Epithelial cell of umbilical artery (primary cell): ENCODE results near the gene UBE2H. TPM values are rescaled to one million over a fixed set of nuclear protein-coding genes. Genes with fewer than 3 reads are reported as not detected.

Experiments
- total RNA-seq: library from RNA; depleted of rRNA; stranded (reverse); fragments of >200 nt; gene quantifications from 2 replicates; pipeline ENCODE4 v1.2.3, GENCODE V29; 2014

The UBE2H gene
- 49.4 and 115 TPM in 2 replicates for total RNA-seq

DNA sequence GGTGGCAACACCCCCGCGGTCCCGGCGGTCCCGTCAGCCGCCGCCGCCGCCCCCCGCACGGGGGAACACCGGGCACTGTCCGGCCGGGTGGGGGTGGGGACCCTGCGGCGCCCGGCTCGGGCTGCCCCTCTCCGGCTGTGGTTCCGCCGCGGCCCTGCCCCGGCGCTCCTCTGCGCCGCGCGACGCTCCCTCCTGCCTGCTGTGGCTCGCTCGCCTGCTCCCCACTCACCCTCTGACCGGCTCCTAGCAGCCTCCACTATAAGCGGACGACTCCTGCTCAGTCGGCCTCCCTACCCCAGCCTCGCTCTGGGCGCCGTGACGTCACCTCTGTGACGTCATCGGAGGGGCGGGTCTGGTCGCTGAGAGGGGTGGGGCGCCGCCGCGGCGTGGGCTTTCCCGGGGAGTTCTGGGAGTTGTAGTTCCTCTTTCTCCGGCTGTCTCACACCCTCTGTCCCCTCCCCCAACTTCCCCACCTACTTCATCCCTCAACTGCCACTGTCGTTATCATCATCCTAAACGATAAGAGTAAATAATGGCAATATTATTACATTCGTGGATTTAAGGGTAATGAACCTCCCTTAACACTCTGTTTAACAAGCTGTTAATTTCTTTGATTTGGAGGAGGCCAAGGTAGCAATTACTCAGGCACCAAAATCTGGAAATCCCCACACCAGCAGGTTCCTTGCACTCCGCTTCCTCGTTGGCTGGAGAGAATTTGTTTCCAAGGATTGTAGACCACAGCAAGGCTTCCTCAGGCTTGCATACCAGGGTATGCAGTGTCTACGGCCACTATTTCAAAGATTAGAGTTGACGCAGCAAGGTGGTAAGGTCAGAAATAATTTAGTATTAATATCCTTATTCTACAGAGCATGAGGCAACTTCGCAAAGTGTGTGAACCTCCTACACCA, at the start of gene UBE2H:
Gene UBE2H, minus strand, starts transcription at position 308 of the 908 bp plus-strand sequence. CDS start 405 bp downstream, outside the sequence.

Other genes starting within 250 kb of the UBE2H start
- 19.5 and 29.9 TPM in 2 replicates for gene ZC3HC1, start 98.4 kb upstream of the UBE2H start, total RNA-seq
- gene KLHDC10, start 117.6 kb upstream of the UBE2H start, total RNA-seq, result 19.8 and 33.0 TPM in 2 replicates